ENCODE measurements around the gene METTL21A.
"Not testable (repeated sequence)": the region's sequence is repeated elsewhere in the genome, so short reads cannot be mapped to it uniquely, and the experiment has no call there.

The METTL21A gene

DNA sequence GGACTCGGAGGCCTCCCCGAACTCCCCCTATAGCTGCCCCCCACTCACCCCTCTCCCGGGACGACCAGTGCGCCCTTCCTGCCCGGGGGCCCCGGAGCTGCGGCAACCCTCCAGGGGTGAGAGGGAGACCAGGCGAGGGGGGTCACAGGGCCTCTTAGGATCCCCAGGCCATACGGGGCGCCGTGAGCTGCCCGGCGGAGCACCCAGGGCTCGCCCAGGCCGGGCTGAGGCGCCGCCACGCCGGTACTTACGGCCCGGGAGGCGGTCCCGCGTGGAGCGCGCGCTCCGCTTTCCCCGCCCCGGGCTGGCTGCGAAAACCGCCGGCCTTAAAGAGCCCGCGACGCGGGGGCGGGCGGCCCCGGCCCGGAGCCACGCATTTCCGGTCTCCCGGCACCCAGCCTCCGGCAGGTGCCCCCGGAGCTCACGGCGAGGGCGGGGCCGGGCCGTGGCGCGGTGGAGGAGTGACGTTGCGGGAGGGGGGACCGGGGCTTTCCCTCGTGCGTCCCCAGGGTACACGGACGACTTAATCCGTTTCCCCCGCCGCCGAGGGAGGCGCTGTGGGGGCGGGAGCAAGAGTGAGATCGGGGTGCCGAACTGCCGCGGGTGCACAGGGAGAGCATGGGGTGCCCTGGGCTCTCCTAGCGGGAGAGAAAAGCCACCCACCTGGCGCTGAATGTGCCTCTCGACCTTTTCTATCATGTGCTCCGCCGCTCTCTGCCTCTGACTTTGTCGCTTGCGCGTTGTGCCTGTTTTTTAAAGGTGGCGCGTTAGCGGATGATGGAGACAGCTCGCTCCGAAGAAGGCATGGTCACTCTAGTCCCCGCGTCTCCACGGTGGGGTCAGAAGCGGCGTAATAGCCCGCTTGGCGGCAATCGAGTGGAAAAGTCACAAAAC lies at the start of gene METTL21A:
TSS of gene METTL21A (minus strand) at position 381 of the 894 bp plus-strand sequence. CDS start 1,019 bp downstream, outside the sequence.
- DNase-seq, result peak; percentile 77

DNA sequence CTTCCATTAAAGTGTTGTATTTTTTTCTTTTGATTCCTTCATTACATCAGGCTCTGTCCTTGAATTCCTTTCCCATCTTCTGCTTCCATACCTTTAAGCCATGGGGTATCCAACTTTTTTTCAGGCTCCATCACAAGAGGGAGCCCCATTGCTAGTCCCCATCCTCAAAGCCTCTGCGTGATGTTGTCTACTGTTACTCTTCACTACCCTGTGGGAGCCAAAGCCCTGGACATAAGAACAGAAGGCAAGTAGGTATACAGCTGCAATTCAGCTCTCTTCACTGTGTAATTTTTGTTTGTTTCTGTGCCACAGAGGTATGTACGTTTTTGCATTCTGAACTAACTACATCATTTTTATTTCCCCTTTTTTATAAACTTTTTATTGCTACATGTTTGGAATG lies 49.6 kb upstream of the METTL21A start:
- no peak for DNase-seq

DNA sequence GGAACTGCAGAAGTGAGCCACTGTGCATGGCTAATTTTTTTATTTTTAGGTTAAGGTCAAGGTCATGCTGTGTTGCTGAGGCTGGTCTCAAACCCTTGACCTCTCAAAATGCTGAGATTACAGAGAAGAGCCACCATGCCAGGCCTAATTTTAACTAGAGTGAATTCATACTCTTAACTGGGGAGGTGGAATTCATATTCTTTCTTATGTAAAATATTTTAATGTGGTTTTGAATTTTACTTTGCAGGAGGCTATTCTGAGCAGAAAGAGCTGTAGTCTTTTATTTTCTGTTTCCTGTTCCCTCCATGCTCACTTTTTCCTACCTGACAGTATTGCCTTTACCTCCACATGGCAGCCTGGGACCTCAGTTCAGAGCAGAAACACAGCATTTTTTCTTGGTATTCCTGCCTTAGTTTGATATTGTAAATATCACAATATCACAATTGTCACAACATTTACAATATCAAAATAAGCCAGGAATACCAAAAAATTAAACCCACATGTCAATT lies 49.1 kb upstream of the METTL21A start:
- DNase-seq, result no peak

DNA sequence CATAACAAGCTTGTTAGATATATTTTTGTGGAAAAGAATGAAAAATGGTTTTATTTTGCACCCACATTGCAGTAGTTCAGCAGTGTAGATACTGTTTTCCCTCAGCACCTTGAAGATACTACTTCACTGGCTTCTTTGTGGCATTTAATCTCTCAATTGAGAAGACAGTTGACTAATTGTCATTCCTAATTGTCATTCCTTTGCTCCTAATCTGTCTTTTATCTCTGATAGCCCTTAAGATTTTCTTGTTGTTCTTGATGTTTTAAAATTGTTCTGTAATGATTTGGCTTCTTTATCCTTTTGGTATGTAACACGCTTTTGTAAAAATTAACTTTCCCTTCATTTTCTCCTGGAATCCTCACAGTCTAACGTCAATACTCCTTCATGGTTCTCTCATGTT lies 48.2 kb upstream of the METTL21A start:
- DNase-seq, result no peak

DNA sequence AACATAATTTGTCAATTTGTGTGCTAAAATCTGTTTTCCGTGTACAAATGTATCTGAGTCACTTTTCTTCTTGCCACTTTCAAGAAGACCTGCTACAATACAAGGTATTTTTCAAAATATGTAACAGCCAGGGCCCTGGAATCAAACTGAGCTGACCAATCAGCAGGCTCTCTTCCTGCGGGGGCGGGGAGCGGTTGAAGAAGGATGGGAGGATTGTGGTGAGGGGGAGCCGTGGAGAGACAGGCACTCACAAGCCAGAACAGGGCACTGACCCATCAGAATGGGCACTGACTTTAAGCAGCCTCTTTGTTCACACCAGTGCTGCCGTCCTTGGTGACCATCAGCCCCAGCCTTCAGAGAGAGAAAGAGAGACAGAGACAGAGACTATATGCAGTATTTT lies 45.7 kb upstream of the METTL21A start:
- DNase-seq, result no peak

DNA sequence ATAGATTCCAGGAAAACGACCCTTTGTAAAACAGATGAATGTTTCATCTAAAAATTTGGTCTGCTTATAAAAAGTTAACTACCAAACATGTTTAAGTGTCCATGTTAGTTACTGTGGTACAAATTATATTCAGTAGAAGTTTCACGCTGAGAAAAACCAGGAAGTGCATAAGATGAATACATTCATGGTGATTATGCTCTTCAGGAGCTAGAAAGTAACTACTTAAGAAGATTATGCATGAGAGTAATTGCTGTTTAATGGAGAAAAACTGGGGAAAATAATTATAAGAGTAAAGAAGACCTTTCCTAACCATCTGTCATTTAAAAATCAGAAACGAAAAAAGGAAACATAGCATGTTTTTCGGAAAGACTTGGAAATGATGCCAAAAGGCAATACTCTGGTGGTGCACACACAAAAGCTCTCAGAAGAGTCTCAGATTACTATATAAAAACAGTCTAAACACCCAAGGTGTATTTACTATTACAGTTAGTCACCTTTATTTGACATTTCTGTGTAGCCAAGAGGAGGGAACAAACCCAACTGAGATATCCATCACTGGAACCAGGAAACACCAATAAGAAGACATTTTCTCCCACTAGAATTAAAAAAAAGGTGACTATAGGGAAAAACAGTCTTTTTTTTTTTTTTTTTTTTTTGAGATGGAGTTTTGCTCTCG lies 38.8 kb upstream of the METTL21A start:
- no peak for DNase-seq

DNA sequence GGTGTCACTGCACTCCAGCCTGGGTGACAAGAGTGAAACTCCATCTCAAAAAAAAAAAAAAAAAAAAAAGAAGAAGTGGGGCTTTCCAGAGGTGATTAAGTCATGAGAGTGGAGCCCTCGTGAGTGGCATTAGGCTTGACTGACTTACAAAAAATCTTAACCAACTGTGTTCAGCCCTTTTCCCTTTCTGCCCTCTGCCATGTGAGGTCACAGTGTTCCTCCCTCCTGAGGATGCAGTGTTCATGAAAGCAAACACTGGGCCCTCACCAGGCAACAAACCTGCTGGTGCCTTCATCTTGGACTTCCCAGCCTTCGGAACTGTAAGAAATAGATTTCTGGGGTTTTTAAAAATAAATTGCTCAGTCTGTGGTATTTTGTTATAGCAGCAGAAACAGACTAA lies 37.0 kb upstream of the METTL21A start:
- no peak for DNase-seq

GRCh38 chr2:207660994-207661393 lies 35.8 kb upstream of the METTL21A start:
- DNase-seq, result peak; percentile 84

- DNase-seq, result no peak
Observed at GRCh38 chr2:207658156-207658555, 33.0 kb upstream of the METTL21A start.

- no peak for DNase-seq
Observed at GRCh38 chr2:207655000-207655399, 29.8 kb upstream of the METTL21A start.

- DNase-seq, result not testable (repeated sequence)
Observed at GRCh38 chr2:207646582-207646981, 21.4 kb upstream of the METTL21A start.

DNA sequence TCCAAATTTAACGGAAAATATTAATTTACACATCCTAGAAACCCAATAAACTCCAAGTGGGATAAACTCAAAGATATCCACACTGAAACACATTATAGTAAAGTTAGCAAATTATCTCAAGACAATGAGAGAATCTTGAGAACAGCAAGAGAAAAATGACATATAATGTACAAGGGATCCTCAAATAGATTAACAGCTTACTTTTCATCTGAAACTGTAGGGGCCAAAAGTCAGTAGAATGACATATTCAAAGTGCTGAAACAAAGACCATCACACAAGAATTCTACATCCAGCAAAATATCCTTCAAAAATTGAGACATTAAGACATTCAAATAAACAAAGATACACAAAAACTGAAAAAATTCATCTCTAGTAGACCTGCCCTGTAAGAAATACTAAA lies 18.7 kb upstream of the METTL21A start:
- no peak for DNase-seq

DNA sequence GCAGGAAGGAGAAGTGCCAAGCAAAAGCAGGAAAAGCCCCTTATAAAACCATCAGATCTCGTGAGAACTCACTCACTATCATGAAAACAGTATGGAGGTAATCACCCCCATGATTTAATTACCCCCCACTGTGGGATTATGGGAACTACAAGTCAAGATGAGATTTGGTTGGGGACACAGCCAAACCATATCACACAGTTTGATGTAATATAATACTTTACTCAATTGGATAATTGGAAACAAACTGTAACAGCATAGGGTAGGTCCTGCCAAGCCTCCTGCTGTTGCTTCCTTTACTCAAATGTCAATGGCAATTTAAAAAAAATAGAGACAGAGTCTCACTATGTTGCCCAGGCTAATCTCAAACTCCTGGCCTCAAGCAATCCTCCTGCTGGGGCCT lies 15.5 kb upstream of the METTL21A start:
- DNase-seq, result no peak

DNA sequence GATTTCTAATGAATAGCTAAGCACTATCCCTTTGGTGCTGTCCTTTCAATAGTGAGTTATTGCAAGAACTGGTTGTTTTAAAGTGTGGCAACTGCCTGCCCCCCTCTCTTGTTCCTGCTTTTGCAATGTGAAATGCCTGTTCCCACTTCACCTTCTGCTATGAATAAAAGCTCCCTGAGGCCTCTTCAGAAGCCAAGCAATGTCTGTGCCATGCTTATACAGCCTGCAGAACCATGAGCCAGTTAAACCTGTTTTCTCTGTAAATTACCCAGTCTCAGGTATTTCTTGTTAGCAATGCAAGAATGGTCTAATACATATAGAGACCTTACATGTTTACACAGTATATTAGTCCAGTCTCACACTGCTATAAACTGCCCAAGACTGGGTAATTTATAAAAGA lies 15.0 kb upstream of the METTL21A start:
- DNase-seq, result no peak

- not testable (repeated sequence) for DNase-seq
Observed at GRCh38 chr2:207639288-207639687, 14.1 kb upstream of the METTL21A start.

- peak; percentile 97 for DNase-seq
Observed at GRCh38 chr2:207635468-207636200, 10.4 kb upstream of the METTL21A start.

- DNase-seq, result no peak
Observed at GRCh38 chr2:207633686-207634085, 8.5 kb upstream of the METTL21A start.

DNA sequence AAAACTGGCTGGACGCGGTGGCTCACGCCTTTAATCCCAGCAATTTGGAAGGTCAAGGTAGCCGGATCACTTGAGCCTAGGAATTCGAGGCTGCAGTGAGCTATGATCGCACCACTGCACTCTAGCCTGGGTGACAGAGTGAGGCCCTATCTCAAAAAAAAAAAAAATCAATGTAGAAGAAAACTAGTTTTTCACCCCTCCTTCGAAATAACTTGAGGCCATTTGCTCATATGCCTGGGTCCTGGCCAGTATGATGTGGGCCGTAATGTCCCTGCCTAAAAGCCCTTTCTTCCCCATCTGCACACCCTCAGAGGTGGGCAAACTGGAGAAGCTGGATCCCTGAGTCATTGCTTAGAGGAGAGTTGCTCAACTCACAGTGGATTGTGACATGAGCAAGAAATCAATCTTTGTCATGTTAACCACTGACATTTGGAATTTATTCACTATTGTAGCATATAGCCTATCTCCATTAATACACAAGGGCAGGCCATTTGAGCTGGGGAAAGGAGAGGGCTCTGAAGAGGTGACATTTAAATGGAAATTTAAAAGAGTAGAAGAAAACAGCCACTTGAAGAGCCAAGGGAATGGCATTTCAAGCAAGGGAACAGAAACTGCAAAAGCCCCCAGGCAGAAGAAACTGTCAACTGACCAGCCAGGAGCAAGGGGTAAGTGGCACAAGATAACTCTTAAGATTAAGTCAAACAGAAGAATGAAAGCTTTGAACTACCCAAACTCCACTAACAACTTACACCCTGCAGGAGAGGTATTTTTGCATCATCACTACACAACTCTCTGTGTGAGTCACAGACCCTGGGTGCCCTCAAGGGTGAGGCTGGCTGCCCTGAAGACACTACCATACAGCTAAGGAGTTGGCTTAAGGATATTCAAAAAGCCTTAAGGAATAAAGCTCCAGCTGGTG lies 7.6 kb upstream of the METTL21A start:
- peak; percentile 89 for DNase-seq

GRCh38 chr2:207630491-207630890 lies 5.3 kb upstream of the METTL21A start:
- no peak for DNase-seq

- no peak for DNase-seq
Observed at GRCh38 chr2:207629553-207629952, 4.4 kb upstream of the METTL21A start.

GRCh38 chr2:207624185-207625013 lies 795 bp downstream of the METTL21A start:
- DNase-seq, result peak; percentile 86
